ENCODE results near the gene PDILT. TPM values are rescaled to one million over a fixed set of nuclear protein-coding genes. Genes with fewer than 3 reads are reported as not detected.

PDILT gene
- total RNA-seq, 2 experiments from 2014 or later = not detected

DNA sequence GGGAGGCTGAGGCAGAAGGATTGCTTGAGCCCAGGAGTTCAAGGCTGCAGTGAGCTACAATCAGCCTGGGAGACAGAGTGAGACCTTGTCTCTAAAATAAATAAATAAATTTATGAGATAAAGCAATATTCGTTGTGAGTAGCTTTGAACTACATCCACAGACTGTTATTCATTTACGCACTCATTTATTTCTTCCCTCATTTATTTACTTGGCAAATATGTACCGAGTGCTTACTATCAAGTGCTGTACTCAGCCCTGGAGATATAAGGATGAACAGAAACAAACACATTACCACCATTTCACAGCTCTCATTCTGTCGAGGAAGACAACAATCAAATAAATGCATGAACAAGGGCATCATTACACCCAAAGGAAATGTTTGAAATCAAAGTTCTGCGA, 27.4 kb downstream of the PDILT start:
- no peak overlapping the region for H3K4me3 Mint-ChIP-seq
- H3K36me3 Mint-ChIP-seq = no peaks in the 10 kb centered on the region
- ATAC-seq (no peak), DNase-seq (no peak)
- H3K4me1 Mint-ChIP-seq = no peaks in the 10 kb centered on the region
- H3K27me3 Mint-ChIP-seq = peaks cover 8% of the 10 kb centered on the region
- H3K27ac Mint-ChIP-seq = no peak overlapping the region
- CTCF ChIA-PET = interaction anchor here (1.3 to 2.4 kb wide), 2 partner anchors 8 to 470 kb away, joined by 4 to 16 read pairs; no protein-coding TSS in a partner anchor
- H3K9me3 Mint-ChIP-seq (ENCODE audit: low read depth) = no peaks in the 10 kb centered on the region

GRCh38 chr16:20372701-20373100, 31.8 kb downstream of the PDILT start:
- Mint-ChIP-seq H3K9me3 (ENCODE audit: low read depth) (no peaks in the 10 kb centered on the region), H3K27me3 (peaks cover 10% of the 10 kb centered on the region), H3K27ac (no peak overlapping the region), H3K4me1 (no peaks in the 10 kb centered on the region), H3K4me3 (no peak overlapping the region), H3K36me3 (no peaks in the 10 kb centered on the region)
- no peak for DNase-seq
- no peak for ATAC-seq
- CTCF ChIA-PET = interaction anchor here (1.6 kb wide), 1 partner anchor 13 kb away, joined by 6 read pairs; no protein-coding TSS in a partner anchor

- Mint-ChIP-seq H3K4me1 (no peaks in the 10 kb centered on the region), H3K27ac (no peak overlapping the region), H3K27me3 (peaks cover 7% of the 10 kb centered on the region), H3K9me3 (ENCODE audit: low read depth) (no peaks in the 10 kb centered on the region), H3K36me3 (no peaks in the 10 kb centered on the region), H3K4me3 (no peak overlapping the region)
- DNase-seq (no peak), ATAC-seq (no peak)
- CTCF ChIA-PET = no interaction called here
These were observed 35.0 kb downstream of the PDILT start for GRCh38 chr16:20369452-20370054.

DNA sequence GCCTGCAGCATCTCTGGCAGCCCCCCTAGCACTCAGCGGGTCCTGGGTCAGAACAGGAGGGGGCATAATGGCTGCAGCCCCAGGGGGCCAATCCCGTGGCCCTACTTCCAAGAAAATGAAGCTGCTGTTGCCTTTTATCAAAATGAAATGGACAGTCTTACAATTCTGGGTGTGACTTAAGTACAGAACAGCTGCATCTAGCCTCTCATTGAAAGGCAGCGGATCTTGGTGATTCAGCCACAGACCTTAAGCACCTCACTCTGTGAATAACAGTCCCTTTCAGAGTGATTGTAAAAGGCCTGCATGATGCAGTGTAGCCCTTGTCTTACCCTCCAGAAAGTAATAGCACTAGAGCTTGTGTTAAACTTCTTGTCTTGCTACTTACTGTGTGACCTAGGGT, 40.5 kb downstream of the PDILT start:
- Mint-ChIP-seq H3K9me3 (ENCODE audit: low read depth) (no peaks in the 10 kb centered on the region), H3K36me3 (no peaks in the 10 kb centered on the region), H3K4me1 (no peaks in the 10 kb centered on the region), H3K27me3 (no peaks in the 10 kb centered on the region), H3K4me3 (no peak overlapping the region), H3K27ac (no peak overlapping the region)
- CTCF ChIA-PET = interaction anchor here (0.8 to 1.8 kb wide), 2 partner anchors 22 to 457 kb away, joined by 3 to 6 read pairs; no protein-coding TSS in a partner anchor
- DNase-seq = no peak
- ATAC-seq = no peak

DNA sequence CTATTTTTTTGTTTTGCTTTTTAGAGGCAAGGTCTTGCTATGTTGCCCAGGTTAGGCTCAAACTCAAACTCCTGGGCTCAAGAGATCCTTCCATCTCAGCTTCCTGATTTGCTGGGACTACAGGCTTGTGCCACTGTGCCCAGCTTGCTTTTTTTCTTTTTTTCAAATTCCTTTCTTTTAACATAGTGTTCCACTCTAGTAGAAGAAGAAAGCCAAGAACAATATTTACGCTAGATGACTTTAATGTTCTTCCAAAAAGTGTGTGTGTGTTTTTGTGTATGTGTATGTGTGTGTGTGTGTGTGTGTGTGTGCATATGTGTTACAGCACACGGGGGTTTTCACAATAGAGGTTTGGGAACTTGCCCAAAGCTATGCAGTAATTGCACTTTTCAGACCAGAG, 41.3 kb downstream of the PDILT start:
- no peak for ATAC-seq
- H3K4me3 Mint-ChIP-seq = no peak overlapping the region
- DNase-seq = no peak
- no peaks in the 10 kb centered on the region for H3K27me3 Mint-ChIP-seq
- H3K9me3 Mint-ChIP-seq (ENCODE audit: low read depth) = no peaks in the 10 kb centered on the region
- CTCF ChIA-PET = interaction anchor here (1.8 kb wide), 1 partner anchor 456 kb away, joined by 6 read pairs; no protein-coding TSS in a partner anchor
- no peaks in the 10 kb centered on the region for H3K36me3 Mint-ChIP-seq
- H3K27ac Mint-ChIP-seq = no peak overlapping the region
- H3K4me1 Mint-ChIP-seq = no peaks in the 10 kb centered on the region

DNA sequence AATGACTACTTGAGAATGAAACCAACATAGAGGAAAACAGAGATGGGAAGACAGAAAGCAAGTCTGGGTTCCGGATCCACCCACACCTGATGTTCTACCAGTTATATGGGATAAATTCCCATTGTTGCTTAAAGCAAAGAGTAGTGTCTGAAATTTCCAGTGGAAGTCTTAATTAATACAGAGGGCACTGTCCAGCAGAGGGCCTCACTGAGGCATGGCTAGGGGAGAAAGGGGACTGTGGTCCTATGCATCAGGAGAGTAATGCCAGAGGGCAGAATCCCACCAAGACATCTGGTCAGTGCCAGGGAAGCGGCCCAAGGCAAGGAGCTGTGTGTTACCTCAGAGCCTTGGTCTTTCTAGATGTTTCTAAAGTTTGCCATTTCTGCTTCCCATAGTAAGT, 44.5 kb downstream of the PDILT start:
- Mint-ChIP-seq H3K36me3 (no peaks in the 10 kb centered on the region), H3K4me3 (no peak overlapping the region), H3K9me3 (ENCODE audit: low read depth) (no peaks in the 10 kb centered on the region), H3K27me3 (peaks cover 2% of the 10 kb centered on the region), H3K4me1 (no peaks in the 10 kb centered on the region), H3K27ac (no peak overlapping the region)
- CTCF ChIA-PET = interaction anchor here (1.8 kb wide), 1 partner anchor 25 kb away, joined by 6 read pairs; no protein-coding TSS in a partner anchor
- DNase-seq (no peak), ATAC-seq (no peak)

- H3K9me3 Mint-ChIP-seq (ENCODE audit: low read depth) = no peaks in the 10 kb centered on the region
- DNase-seq = no peak
- no peak overlapping the region for H3K27ac Mint-ChIP-seq
- peaks cover 2% of the 10 kb centered on the region for H3K27me3 Mint-ChIP-seq
- no peak overlapping the region for H3K4me3 Mint-ChIP-seq
- H3K4me1 Mint-ChIP-seq = no peaks in the 10 kb centered on the region
- CTCF ChIA-PET = no interaction called here
- no peaks in the 10 kb centered on the region for H3K36me3 Mint-ChIP-seq
- no peak for ATAC-seq
These were observed 49.3 kb downstream of the PDILT start for GRCh38 chr16:20355114-20355782.

GRCh38 chr16:20353379-20353778, 51.2 kb downstream of the PDILT start:
- CTCF ChIA-PET = no interaction called here
- H3K27me3 Mint-ChIP-seq = peaks cover 2% of the 10 kb centered on the region
- no peak overlapping the region for H3K27ac Mint-ChIP-seq
- no peaks in the 10 kb centered on the region for H3K36me3 Mint-ChIP-seq
- no peak for DNase-seq
- H3K9me3 Mint-ChIP-seq (ENCODE audit: low read depth) = no peaks in the 10 kb centered on the region
- no peak overlapping the region for H3K4me3 Mint-ChIP-seq
- no peak for ATAC-seq
- H3K4me1 Mint-ChIP-seq = no peaks in the 10 kb centered on the region

DNA sequence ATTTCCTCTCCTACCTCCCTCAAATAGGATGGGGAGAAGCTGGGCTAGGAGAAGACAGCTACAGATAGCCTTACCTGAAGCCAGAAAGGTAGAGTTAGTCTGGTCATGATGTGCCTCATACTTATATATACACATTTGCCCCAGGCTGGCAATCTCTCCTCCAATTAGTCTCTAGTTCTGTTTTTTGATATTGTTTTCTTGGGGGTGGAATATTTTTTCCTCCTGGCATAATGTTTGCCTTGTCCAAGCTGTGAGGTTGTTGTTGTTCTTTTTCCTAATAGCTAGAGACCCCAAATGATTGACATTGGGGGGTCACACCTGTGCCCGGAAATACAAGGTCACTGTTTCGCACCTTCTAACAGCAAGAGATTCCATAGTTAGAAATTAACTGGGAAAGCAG, 51.9 kb downstream of the PDILT start, which contains the start of gene UMOD:
TSS of gene UMOD (minus strand) at position 101 of the 400 bp plus-strand sequence. CDS start 1,978 bp downstream, outside the sequence.
- H3K27me3 Mint-ChIP-seq = peaks cover 2% of the 10 kb centered on the region
- CTCF ChIA-PET = no interaction called here
- DNase-seq = no peak
- no peaks in the 10 kb centered on the region for H3K9me3 Mint-ChIP-seq (ENCODE audit: low read depth)
- H3K4me1 Mint-ChIP-seq = no peaks in the 10 kb centered on the region
- no peak within 1 kb of the TSS for H3K27ac Mint-ChIP-seq
- ATAC-seq = no peak
- no peaks in the 10 kb centered on the region for H3K36me3 Mint-ChIP-seq
- H3K4me3 Mint-ChIP-seq = no peak within 1 kb of the TSS

DNA sequence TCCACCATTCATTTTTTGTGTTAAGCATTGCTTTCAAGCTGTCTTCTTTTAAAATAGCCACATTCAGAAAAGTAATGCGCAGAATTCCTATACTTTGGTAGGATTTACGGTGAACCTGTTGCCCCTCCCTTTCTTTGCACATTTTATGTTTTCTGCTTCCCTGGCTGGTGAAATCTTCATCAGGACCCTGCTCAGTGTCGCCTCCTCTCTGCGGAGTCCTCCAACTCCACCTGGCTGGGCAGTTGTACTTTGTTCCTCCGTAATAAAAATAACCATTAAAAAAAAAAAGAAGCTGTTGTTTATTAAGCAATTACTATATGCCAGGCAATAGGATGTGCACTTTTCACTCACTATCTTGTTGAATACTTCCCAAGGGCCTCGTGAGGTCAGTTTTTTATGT, 54.9 kb downstream of the PDILT start:
- Mint-ChIP-seq H3K27ac (no peak overlapping the region), H3K9me3 (ENCODE audit: low read depth) (no peaks in the 10 kb centered on the region), H3K36me3 (no peaks in the 10 kb centered on the region), H3K4me3 (no peak overlapping the region), H3K4me1 (no peaks in the 10 kb centered on the region), H3K27me3 (no peaks in the 10 kb centered on the region)
- CTCF ChIA-PET = no interaction called here
- ATAC-seq (no peak), DNase-seq (no peak)

DNA sequence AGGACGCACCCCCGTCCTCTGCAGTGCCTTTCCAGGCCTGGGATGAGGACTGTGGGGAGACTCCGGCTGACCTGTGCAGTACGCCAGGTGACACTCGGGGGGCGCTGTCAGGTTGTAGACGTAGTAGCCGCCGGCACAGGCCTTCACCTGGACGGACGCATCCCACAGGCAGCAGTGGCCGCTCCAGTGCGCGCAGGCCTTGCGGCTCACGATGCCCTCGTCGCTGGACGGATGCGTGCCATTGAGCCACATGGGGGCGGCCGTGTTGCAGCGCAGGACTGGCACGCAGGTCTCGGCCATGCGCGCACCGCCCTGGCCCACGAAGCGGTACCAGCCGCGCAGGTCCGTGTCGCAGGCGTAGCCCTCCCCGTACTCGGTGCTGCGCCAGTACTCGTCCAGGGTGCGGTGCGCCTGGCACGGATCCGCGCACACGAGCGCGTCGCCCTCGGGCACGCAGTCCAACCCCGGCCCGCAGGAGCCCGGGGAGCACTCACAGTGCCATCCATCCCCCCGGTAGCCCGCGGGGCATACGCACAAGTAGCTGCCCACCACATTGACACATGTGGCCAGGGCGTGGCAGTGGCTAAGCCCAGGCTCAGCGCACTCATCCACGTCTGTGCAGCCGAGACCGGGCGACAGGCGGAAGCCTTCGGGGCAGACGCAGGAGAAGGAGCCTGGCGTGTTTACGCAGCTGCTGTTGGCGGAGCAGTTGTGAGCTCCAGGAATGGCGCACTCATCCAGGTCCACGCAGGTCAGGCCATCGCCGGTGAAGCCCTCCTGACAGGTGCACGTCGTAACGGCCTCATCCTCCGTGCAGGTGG, 56.0 kb downstream of the PDILT start:
- ATAC-seq = no peak
- Mint-ChIP-seq H3K4me1 (no peaks in the 10 kb centered on the region), H3K27ac (no peak overlapping the region), H3K36me3 (no peaks in the 10 kb centered on the region), H3K9me3 (ENCODE audit: low read depth) (no peaks in the 10 kb centered on the region), H3K27me3 (no peaks in the 10 kb centered on the region), H3K4me3 (no peak overlapping the region)
- DNase-seq = no peak
- CTCF ChIA-PET = no interaction called here

DNA sequence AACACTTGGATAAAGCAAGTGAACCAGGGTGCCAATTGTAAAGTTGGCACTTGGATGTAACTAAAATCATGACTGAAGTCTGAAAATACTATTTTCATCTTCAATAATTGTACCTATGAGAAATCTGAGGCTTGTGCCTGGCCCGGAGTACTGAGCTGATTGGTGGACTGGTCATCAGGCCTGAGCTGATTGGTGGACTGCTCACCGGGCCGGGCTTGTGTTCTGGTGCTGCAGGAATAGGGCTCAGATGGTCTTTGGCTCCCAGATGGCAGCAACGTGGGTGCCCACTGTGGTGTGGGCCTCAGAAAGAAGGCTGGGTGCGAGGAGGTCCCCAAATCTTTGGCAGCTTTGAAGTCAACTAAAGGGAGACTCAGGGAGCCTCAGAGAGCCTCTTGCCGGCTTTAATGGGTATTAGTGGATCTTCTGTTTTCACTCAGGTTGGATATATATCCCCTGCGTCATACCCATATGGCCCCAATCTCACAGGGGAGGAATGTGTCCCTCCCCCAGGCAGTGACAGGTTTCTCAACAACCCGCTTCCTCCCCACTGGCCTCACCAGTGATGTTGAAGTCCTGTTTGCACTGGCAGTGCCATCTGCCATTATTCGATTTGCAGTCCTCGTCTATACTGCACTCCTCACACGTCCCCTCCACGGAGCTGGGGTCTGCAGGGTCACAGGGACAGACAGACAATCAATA, 56.7 kb downstream of the PDILT start:
- Mint-ChIP-seq H3K4me3 (no peak overlapping the region), H3K27ac (no peak overlapping the region), H3K9me3 (ENCODE audit: low read depth) (no peaks in the 10 kb centered on the region), H3K27me3 (no peaks in the 10 kb centered on the region), H3K4me1 (no peaks in the 10 kb centered on the region), H3K36me3 (no peaks in the 10 kb centered on the region)
- ATAC-seq = no peak
- DNase-seq = no peak
- CTCF ChIA-PET = no interaction called here

DNA sequence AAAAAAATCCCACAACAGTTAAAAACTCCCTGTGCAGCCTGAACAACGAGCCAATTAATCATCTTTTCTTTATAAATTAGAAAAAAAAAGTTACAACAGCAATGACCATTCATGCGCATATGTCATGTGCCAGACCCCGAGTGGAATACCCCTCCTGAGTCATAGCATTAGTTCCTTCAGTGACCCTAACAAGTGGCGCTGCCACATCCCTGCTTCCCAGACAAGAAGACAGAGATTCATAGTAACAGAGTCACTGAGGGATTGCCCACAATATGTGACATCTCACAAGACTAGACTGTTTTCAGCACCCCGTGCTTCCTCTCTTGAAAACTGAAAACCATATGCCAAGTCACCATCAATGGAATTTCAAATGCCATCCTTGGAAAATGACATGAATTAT, 59.9 kb downstream of the PDILT start:
- ATAC-seq = no peak
- Mint-ChIP-seq H3K27ac (no peak overlapping the region), H3K4me3 (no peak overlapping the region), H3K4me1 (no peaks in the 10 kb centered on the region), H3K36me3 (no peaks in the 10 kb centered on the region), H3K27me3 (no peaks in the 10 kb centered on the region), H3K9me3 (ENCODE audit: low read depth) (no peaks in the 10 kb centered on the region)
- no peak for DNase-seq
- CTCF ChIA-PET = no interaction called here
